ENCODE results near the gene IGFALS.

Gene IGFALS

GRCh38 chr16:1763521-1764511 is 29.7 kb downstream of the IGFALS start:
- DNase-seq: no peak

- no peak for DNase-seq
Measured at GRCh38 chr16:1762879-1763520, 30.5 kb downstream of the IGFALS start.

GRCh38 chr16:1762196-1762878 is 31.2 kb downstream of the IGFALS start:
- DNase-seq: no peak

- DNase-seq: no peak
Measured at GRCh38 chr16:1761751-1762150, 31.8 kb downstream of the IGFALS start.

GRCh38 chr16:1760911-1761310 is 32.6 kb downstream of the IGFALS start:
- DNase-seq: no peak

- no peak for DNase-seq
Measured at GRCh38 chr16:1759511-1759910, 34.0 kb downstream of the IGFALS start.

- no peak for DNase-seq
Measured at GRCh38 chr16:1758923-1759322, 34.6 kb downstream of the IGFALS start.

GRCh38 chr16:1757714-1758461 is 35.6 kb downstream of the IGFALS start:
- no peak for DNase-seq

GRCh38 chr16:1754204-1754603 is 39.3 kb downstream of the IGFALS start:
- DNase-seq: no peak

- DNase-seq: no peak
Measured at GRCh38 chr16:1752853-1753252, 40.7 kb downstream of the IGFALS start.

- DNase-seq: no peak
Measured at GRCh38 chr16:1751946-1752345, 41.6 kb downstream of the IGFALS start.

GRCh38 chr16:1749152-1750117 is 44.1 kb downstream of the IGFALS start:
- DNase-seq: no peak

GRCh38 chr16:1747934-1748333 is 45.6 kb downstream of the IGFALS start:
- DNase-seq: no peak

GRCh38 chr16:1746693-1747195 is 46.8 kb downstream of the IGFALS start:
- no peak for DNase-seq

- no peak for DNase-seq
Measured at GRCh38 chr16:1745900-1746692, 47.4 kb downstream of the IGFALS start.

GRCh38 chr16:1745181-1745899 is 48.2 kb downstream of the IGFALS start:
- DNase-seq: no peak

- no peak for DNase-seq
Measured at GRCh38 chr16:1744338-1744840, 49.1 kb downstream of the IGFALS start.

- DNase-seq: no peak
Measured at GRCh38 chr16:1743376-1744337, 49.8 kb downstream of the IGFALS start.

All from activated CD4-positive, alpha-beta T cell treated with anti-CD3 and anti-CD28 coated beads for 4 hours (primary cell).